Measurements from ENCODE around the gene PRDM16. TPM values are rescaled to one million over a fixed set of nuclear protein-coding genes. Genes with fewer than 3 reads are reported as not detected.

The PRDM16 gene
- polyA plus RNA-seq, 1 experiment = 0.06 TPM

GRCh38 chr1:3267550-3268270, 198.7 kb downstream of the PRDM16 start:
- no peak for DNase-seq (ENCODE audit: low read depth, low spot score)
- peaks cover 47% of the 10 kb centered on the region for H3K9me3 ChIP-seq (ENCODE audit: control insufficient read depth, insufficient read depth, low read length)
- CTCF ChIA-PET = no interaction called here
- TF ChIP-seq CTCF (IDR thresholded peaks at IDR 0.05; ENCODE audit: low read depth, low read length) = no peak
- H3K4me3 ChIP-seq (ENCODE audit: low read depth, low read length) = no peak overlapping the region
- H3K27ac ChIP-seq (ENCODE audit: low read depth, low read length) = no peak overlapping the region
- POLR2A ChIA-PET = no interaction called here
- no peaks in the 10 kb centered on the region for H3K27me3 ChIP-seq (ENCODE audit: control insufficient read depth, insufficient read depth, low read length)

GRCh38 chr1:3268281-3268680, 199.3 kb downstream of the PRDM16 start:
- DNase-seq (ENCODE audit: low read depth, low spot score) = no peak
- CTCF ChIA-PET = no interaction called here
- Histone ChIP-seq H3K27ac (ENCODE audit: low read depth, low read length) (no peak overlapping the region), H3K9me3 (ENCODE audit: control insufficient read depth, insufficient read depth, low read length) (peaks cover 41% of the 10 kb centered on the region), H3K4me3 (ENCODE audit: low read depth, low read length) (no peak overlapping the region), H3K27me3 (ENCODE audit: control insufficient read depth, insufficient read depth, low read length) (no peaks in the 10 kb centered on the region)
- POLR2A ChIA-PET = no interaction called here
- TF ChIP-seq CTCF (IDR thresholded peaks at IDR 0.05; ENCODE audit: low read depth, low read length) = no peak

GRCh38 chr1:3270403-3271245, 201.6 kb downstream of the PRDM16 start:
- POLR2A ChIA-PET = no interaction called here
- Histone ChIP-seq H3K27ac (ENCODE audit: low read depth, low read length) (no peak overlapping the region), H3K27me3 (ENCODE audit: control insufficient read depth, insufficient read depth, low read length) (no peaks in the 10 kb centered on the region), H3K4me3 (ENCODE audit: low read depth, low read length) (no peak overlapping the region), H3K9me3 (ENCODE audit: control insufficient read depth, insufficient read depth, low read length) (peaks cover 29% of the 10 kb centered on the region)
- DNase-seq (ENCODE audit: low read depth, low spot score) = no peak
- CTCF ChIA-PET = no interaction called here
- no peak for TF ChIP-seq CTCF (IDR thresholded peaks at IDR 0.05; ENCODE audit: low read depth, low read length)

GRCh38 chr1:3271866-3272265, 202.9 kb downstream of the PRDM16 start:
- no peak for DNase-seq (ENCODE audit: low read depth, low spot score)
- no peak for TF ChIP-seq CTCF (IDR thresholded peaks at IDR 0.05; ENCODE audit: low read depth, low read length)
- no peaks in the 10 kb centered on the region for H3K27me3 ChIP-seq (ENCODE audit: control insufficient read depth, insufficient read depth, low read length)
- CTCF ChIA-PET = no interaction called here
- POLR2A ChIA-PET = no interaction called here
- no peak overlapping the region for H3K27ac ChIP-seq (ENCODE audit: low read depth, low read length)
- H3K4me3 ChIP-seq (ENCODE audit: low read depth, low read length) = no peak overlapping the region
- peaks cover 21% of the 10 kb centered on the region for H3K9me3 ChIP-seq (ENCODE audit: control insufficient read depth, insufficient read depth, low read length)

All from AG04450 (cell line).